K562 (cell line): ENCODE results near the gene ZBTB46. TPM values are rescaled to one million over a fixed set of nuclear protein-coding genes. Genes with fewer than 3 reads are reported as not detected.

ENCODE experiments used
- ATAC-seq: fragments of 200-7000 bp; cut with Tn5 transposase; 3 replicates; pipeline ENCODE4 v1.9.1; 2020; ENCODE audit warnings: moderate library complexity
- BruUV-seq: library from RNA; stranded (reverse); fragments of 400-500 nt; replicated peaks from 2 replicates; lab custom pipeline; 2021; lab: Mats Ljungman, UMichigan
- CTCF ChIA-PET: fragments of 300-600 bp; formaldehyde crosslinking; extraction: SDS; loops from one replicate; lab custom pipeline; 2021; ENCODE audit warnings: low intra/inter-chr PET ratio; lab: Yijun Ruan, JAX
- POLR2A ChIA-PET: fragments of 300-600, 350-650 bp; sonication (Branson Sonifier 250); formaldehyde crosslinking; extraction: SDS; loops from one replicate; lab custom pipeline; 2021; ENCODE audit warnings: antibody characterized with exemption, inconsistent platforms; lab: Yijun Ruan, JAX
- DNase-seq, 4 experiments: peaks; one replicate each; pipeline versions ENCODE4 v3.0.0 to v3.0.0-alpha.2; 2011 to 2018; ENCODE audit warnings: low spot score in 3 of 4, mixed read lengths in 3 of 4; ENCODE audit errors: extremely low read depth in 1 of 4
- FAIRE-seq: peaks from 2 replicates; lab custom pipeline; 2011; peaks lifted over from hg19 to GRCh38; lab: Jason Lieb, UNC
- H2AFZ ChIP-seq: 2 replicates; pipeline ENCODE4 v1.6.0; 2011; ENCODE audit warnings: low read depth, low read length, control low read depth, inconsistent platforms
- H3K27ac ChIP-seq: fragments of 200-600 bp; 3 replicates; pipeline ENCODE4 v1.8.0; 2011; ENCODE audit warnings: low read depth, mild to moderate bottlenecking, control low read depth, inconsistent platforms, low read length, moderate library complexity, mixed read lengths; ENCODE audit errors: extremely low read depth
- H3K27me3 ChIP-seq, 2 experiments: fragments of 300-600 bp in 1 of 2; 2 replicates in 1 of 2; 3 replicates in 1 of 2; pipeline versions ENCODE4 v1.6.0 to v1.8.0; 2011; ENCODE audit warnings: inconsistent platforms in 2 of 2, low read length in 2 of 2, mild to moderate bottlenecking in 1 of 2, mixed read lengths in 1 of 2, moderate library complexity in 1 of 2; ENCODE audit not compliant: control insufficient read depth in 2 of 2, insufficient read depth in 2 of 2
- H3K36me3 ChIP-seq: fragments of 300-600 bp; 3 replicates; pipeline ENCODE4 v1.8.0; 2011; ENCODE audit warnings: mild to moderate bottlenecking, low read length, inconsistent platforms; ENCODE audit not compliant: control insufficient read depth, insufficient read depth
- H3K4me1 ChIP-seq, 2 experiments: fragments of 200-600 bp in 1 of 2; replicated peaks in 1 of 2; 2 replicates in 1 of 2; 3 replicates in 1 of 2; pipeline versions ENCODE4 v1.5.1 to v1.8.0; 2011; ENCODE audit warnings: inconsistent platforms in 2 of 2, low read length in 2 of 2, mild to moderate bottlenecking in 1 of 2, mixed read lengths in 1 of 2, moderate library complexity in 1 of 2; ENCODE audit not compliant: control insufficient read depth in 2 of 2, insufficient read depth in 2 of 2
- H3K4me2 ChIP-seq: 2 replicates; pipeline ENCODE4 v1.6.1; 2011; ENCODE audit warnings: low read length, control low read depth, inconsistent platforms, mixed read lengths; ENCODE audit not compliant: insufficient read depth
- H3K4me3 ChIP-seq: fragments of 200-600 bp; sonication (generic), shearing (Covaris generic); 2 replicates; pipeline ENCODE4 v1.5.1; 2016; ENCODE audit warnings: control low read depth, inconsistent platforms
- H3K79me2 ChIP-seq: fragments of 200-600 bp; 3 replicates; pipeline ENCODE4 v1.8.0; 2011; ENCODE audit warnings: low read length, inconsistent platforms; ENCODE audit not compliant: control insufficient read depth, insufficient read depth
- H3K9ac ChIP-seq, 2 experiments: 2 replicates each; pipeline versions ENCODE4 v1.6.0 to v1.6.1; 2011; ENCODE audit warnings: low read depth in 2 of 2, low read length in 2 of 2, control low read depth in 1 of 2, inconsistent platforms in 1 of 2, mild to moderate bottlenecking in 1 of 2, mixed read lengths in 1 of 2; ENCODE audit not compliant: insufficient read depth in 1 of 2
- H3K9me1 ChIP-seq: one replicate; pipeline ENCODE4 v1.6.0; 2011; ENCODE audit warnings: inconsistent platforms, mild to moderate bottlenecking, low read length, moderate library complexity; ENCODE audit not compliant: control insufficient read depth, insufficient read depth
- H3K9me3 ChIP-seq: replicated peaks from 2 replicates; pipeline ENCODE4 v1.5.1; 2011; ENCODE audit warnings: low read depth, low read length, inconsistent platforms; ENCODE audit not compliant: control insufficient read depth, insufficient read depth
- H4K20me1 ChIP-seq: replicated peaks from 2 replicates; pipeline ENCODE4 v1.6.1; 2011; ENCODE audit warnings: low read length, inconsistent platforms, mixed read lengths; ENCODE audit not compliant: control insufficient read depth, insufficient read depth
- BHLHE40 ChIP-seq: IDR thresholded peaks from 2 replicates; pipeline ENCODE4 v1.6.1; 2011; ENCODE audit warnings: low read length, improper control_type of control experiment
- CBFB ChIP-seq: sonication (generic); formaldehyde crosslinking; IDR thresholded peaks from 2 replicates; pipeline ENCODE4 v1.4.0; 2020; ENCODE audit warnings: mild to moderate bottlenecking, missing genetic modification reagents
- EWSR1 ChIP-seq: fragments of 450-650 bp; IDR thresholded peaks from 2 replicates; pipeline ENCODE4 v1.6.1; 2018; ENCODE audit warnings: borderline replicate concordance, mild to moderate bottlenecking, low read depth, moderate library complexity; ENCODE audit not compliant: partially characterized antibody
- KDM4B ChIP-seq, 2 experiments: fragments of 450-650 bp in 1 of 2; sonication (generic) in 1 of 2; IDR thresholded peaks; 2 replicates each; pipeline ENCODE4 v1.6.1; 2016 to 2017; ENCODE audit warnings: borderline replicate concordance in 2 of 2, antibody characterized with exemption in 1 of 2, low read depth in 1 of 2, mild to moderate bottlenecking in 1 of 2
- MITF ChIP-seq: IDR thresholded peaks from 2 replicates; pipeline ENCODE4 v1.6.1; 2014; ENCODE audit warnings: antibody characterized with exemption
- POU5F1 ChIP-seq: fragments of 150-350 bp; IDR thresholded peaks from 2 replicates; pipeline ENCODE4 v1.6.1; 2014; ENCODE audit warnings: borderline replicate concordance, low read length, low read depth, mild to moderate bottlenecking; ENCODE audit not compliant: partially characterized antibody
- RBM22 ChIP-seq: fragments of 200-400 bp; formaldehyde crosslinking; IDR thresholded peaks from 2 replicates; pipeline ENCODE4 v1.6.1; 2018; ENCODE audit warnings: low read length, low read depth; ENCODE audit not compliant: poor library complexity, severe bottlenecking
- SMC3 ChIP-seq: conservative IDR thresholded peaks from 2 replicates; pipeline ENCODE4 v1.6.1; 2011; ENCODE audit warnings: low read depth, low read length, improper control_type of control experiment; ENCODE audit not compliant: insufficient read depth
- TAF9B ChIP-seq: fragments of 450-650 bp; IDR thresholded peaks from 2 replicates; pipeline ENCODE4 v1.6.1; 2018; ENCODE audit warnings: mild to moderate bottlenecking; ENCODE audit not compliant: partially characterized antibody
- TCF7 ChIP-seq: sonication (generic); IDR thresholded peaks from 2 replicates; pipeline ENCODE4 v1.6.1; 2016; ENCODE audit warnings: antibody characterized with exemption, borderline replicate concordance
- ZBTB33 ChIP-seq: sonication (generic); formaldehyde crosslinking; IDR thresholded peaks from 2 replicates; pipeline ENCODE4 v1.8.1; 2023; ENCODE audit warnings: mild to moderate bottlenecking, missing genetic modification reagents
- ZNF609 ChIP-seq: sonication (generic); formaldehyde crosslinking; IDR thresholded peaks from 2 replicates; pipeline ENCODE4 v1.8.1; 2023; ENCODE audit warnings: missing genetic modification reagents, mild to moderate bottlenecking, borderline replicate concordance
- WGBS: fragments of 100-300 bp; shearing (Covaris generic); methylation state at CpG from one replicate; pipeline ENCODE4 v1.1.6; 2016; ENCODE audit warnings: low coverage, mixed read lengths; ENCODE audit not compliant: insufficient coverage; ENCODE audit errors: missing lambda C conversion rate; 5-methylcytosine and 5-hydroxymethylcytosine counted together
- in situ Hi-C: fragments of 300-500 bp; cut with MboI; formaldehyde crosslinking; loops from 4 replicates; pipeline ENCODE4 v1.15.0; 2018; ENCODE audit warnings: inconsistent platforms, mixed read lengths
- intact Hi-C: fragments of 100-400 bp; cut with micrococcal nuclease; formaldehyde crosslinking; loops from 2 replicates; pipeline ENCODE4 v1.14.2; 2022
- polyA plus RNA-seq, 8 experiments: library from polyadenylated mRNA; depleted of rRNA in 4 of 8; stranded (reverse) in 5 of 8; unstranded in 3 of 8; fragments of >200 nt; fragmentation: Nextera tagmentation in 2 of 8; fragmentation: Illumina TruSeq in 1 of 8; extraction: Ambion mirVana in 2 of 8; extraction: Trizol in 1 of 8; gene quantifications; 2 replicates each; pipeline versions ENCODE4 v1.2.1 to v1.2.3, GENCODE V29; 2011 to 2014; ENCODE audit warnings: inconsistent platforms in 1 of 8, missing spikeins in 1 of 8
- total RNA-seq, 7 experiments: library from RNA; depleted of rRNA in 6 of 7; stranded (reverse); fragments of >200 nt in 6 of 7; fragmentation: Illumina TruSeq in 2 of 7; extraction: Trizol in 2 of 7; gene quantifications; 2 replicates each; pipeline versions ENCODE4 v1.2.1 to v1.2.3, GENCODE V29; 2011 to 2021; ENCODE audit warnings: low replicate concordance in 1 of 7

Gene ZBTB46
- total and polyA plus RNA-seq, 9 of the 15 experiments (the other 6 are each of a cell fraction or from before 2014, with no cell fraction given): 0.29 to 4.1 (median 1.1) TPM

GRCh38 chr20:63819224-63819921 is 11.7 kb downstream of the ZBTB46 start:
- peak overlapping the region; percentile 95 for H2AFZ ChIP-seq
- H3K4me1 ChIP-seq: peaks cover 15 to 32% of the 10 kb centered on the region in 2 experiments
- no peaks in the 10 kb centered on the region for H3K9me3 ChIP-seq
- 6% methylated on average over 24 of the region's 24 CpGs for WGBS
- no peaks in the 10 kb centered on the region for H3K36me3 ChIP-seq
- POLR2A ChIA-PET: no interaction called here
- DNase-seq: peak; percentile 56 to 78 (median 59)
- peak overlapping the region; percentile 32 for H3K4me3 ChIP-seq
- no peaks in the 10 kb centered on the region for H3K79me2 ChIP-seq
- peak overlapping the region; percentile 88 for H3K4me2 ChIP-seq
- CTCF ChIA-PET: interaction anchor here (0.7 kb wide), 2 partner anchors 44 to 155 kb away, joined by 3 read pairs; no protein-coding TSS in a partner anchor
- peak; percentile 89 for FAIRE-seq
- peaks cover 0 to 7% of the 10 kb centered on the region in 2 experiments; a peak in 2 of 5 replicates for H3K27me3 ChIP-seq
- no TSS peak for BruUV-seq
- H4K20me1 ChIP-seq: no peaks in the 10 kb centered on the region; the same call in 1 of the 2 replicates
- H3K9ac ChIP-seq: peak overlapping the region; percentile 29 to 64
- H3K9me1 ChIP-seq: no peaks in the 10 kb centered on the region
- in situ Hi-C loops: no loop called here
- intact Hi-C loops: loop anchor here (2.0 kb wide), 1 partner anchor 45 kb away; the partner anchor contains the start of gene TPD52L2
- ATAC-seq: peak; percentile 88
- H3K27ac ChIP-seq: peak overlapping the region; percentile 32; the same call in 1 of the 3 replicates
- TF ChIP-seq BHLHE40 (peak; percentile 91), TAF9B (no peak), ZNF609 (CRISPR knock-in tag) (no peak), RBM22 (no peak), SMC3 (0 out of 2 replicates have a peak, but pooled peaks have one; percentile 52), ZBTB33 (CRISPR knock-in tag) (no peak), TCF7 (no peak), KDM4B (IDR thresholded peaks at IDR 0.05; ENCODE audit: borderline replicate concordance in 2 of 2, low read depth in 1 of 2) (no peak), MITF (peak; percentile 83), POU5F1 (no peak), EWSR1 (no peak), CBFB (CRISPR knock-in tag) (no peak)
